Stomach (tissue), 4 donors: ENCODE measurements around the gene FURIN.

Experiments
- CTCF ChIP-seq, 7 experiments: fragments of 450-650 bp in 4 of 7; fragments of 200-600 bp in 3 of 7; sonication (generic) in 3 of 7; IDR thresholded peaks; one replicate each; pipeline ENCODE4 v1.5.1; 2016 to 2019; ENCODE audit warnings: antibody characterized with exemption in 7 of 7, control low read depth in 2 of 7, mild to moderate bottlenecking in 1 of 7
- POLR2AphosphoS5 ChIP-seq, 3 donors: sonication (generic); formaldehyde crosslinking; IDR thresholded peaks; one replicate each; pipeline ENCODE4 v1.6.1; 2016; ENCODE audit warnings: antibody characterized with exemption in 3 of 3

- TF ChIP-seq CTCF (IDR thresholded peaks at IDR 0.05) = no peak
- TF ChIP-seq POLR2AphosphoS5 (IDR thresholded peaks at IDR 0.05) = no peak
Observed at GRCh38 chr15:90823455-90823974, 44.9 kb upstream of the FURIN start.
